ENCODE results near the gene PRDX5.

DNA sequence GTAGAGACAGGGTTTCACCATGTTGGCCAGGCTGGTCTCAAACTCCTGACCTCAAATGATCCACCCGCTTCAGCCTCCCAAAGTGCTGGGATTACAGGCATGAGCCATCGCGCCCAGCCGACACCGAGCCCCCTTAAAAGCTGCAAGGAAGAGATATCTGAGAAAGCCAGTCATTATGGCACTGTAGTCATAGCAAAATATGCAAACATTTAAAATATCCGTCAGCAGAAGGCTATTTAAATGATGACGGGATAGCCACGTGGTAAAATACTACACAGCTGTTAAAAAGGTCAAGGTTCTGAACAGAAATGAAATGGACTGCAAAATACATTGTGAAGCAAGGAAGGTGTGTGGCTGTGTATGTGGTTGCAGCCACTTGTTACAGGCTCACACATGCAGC lies 15.6 kb downstream of the PRDX5 start:
- TF ChIP-seq CTCF (IDR thresholded peaks at IDR 0.05) (no peak), POLR2A (IDR thresholded peaks at IDR 0.05) (no peak)
